ENCODE results near the gene ZNF341.

The ZNF341 gene

GRCh38 chr20:33767777-33768138 is 36.0 kb downstream of the ZNF341 start:
- Histone ChIP-seq H3K36me3 (ENCODE audit: low read depth) (no peaks in the 10 kb centered on the region), H3K4me1 (ENCODE audit: insufficient read depth, poor library complexity, severe bottlenecking) (no peaks in the 10 kb centered on the region), H3K9me3 (ENCODE audit: severe bottlenecking) (no peaks in the 10 kb centered on the region), H3K27ac (ENCODE audit: poor library complexity, severe bottlenecking) (no peak overlapping the region), H3K4me3 (ENCODE audit: severe bottlenecking) (no peak overlapping the region), H3K27me3 (ENCODE audit: insufficient read depth, poor library complexity, severe bottlenecking) (no peaks in the 10 kb centered on the region)
- DNase-seq (ENCODE audit: low spot score) (no peak), ATAC-seq (ENCODE audit: low read depth) (no peak)
- TF ChIP-seq CTCF (IDR thresholded peaks at IDR 0.05; ENCODE audit: poor library complexity, severe bottlenecking), result no peak

GRCh38 chr20:33769043-33769442 is 37.2 kb downstream of the ZNF341 start:
- Histone ChIP-seq H3K4me1 (ENCODE audit: insufficient read depth, poor library complexity, severe bottlenecking) (no peaks in the 10 kb centered on the region), H3K27ac (ENCODE audit: poor library complexity, severe bottlenecking) (no peak overlapping the region), H3K27me3 (ENCODE audit: insufficient read depth, poor library complexity, severe bottlenecking) (no peaks in the 10 kb centered on the region), H3K9me3 (ENCODE audit: severe bottlenecking) (no peaks in the 10 kb centered on the region), H3K4me3 (ENCODE audit: severe bottlenecking) (no peak overlapping the region), H3K36me3 (ENCODE audit: low read depth) (no peaks in the 10 kb centered on the region)
- DNase-seq (ENCODE audit: low spot score) (no peak), ATAC-seq (ENCODE audit: low read depth) (no peak)
- no peak for TF ChIP-seq CTCF (IDR thresholded peaks at IDR 0.05; ENCODE audit: poor library complexity, severe bottlenecking)

GRCh38 chr20:33770005-33770404 is 38.2 kb downstream of the ZNF341 start:
- DNase-seq (ENCODE audit: low spot score), result no peak
- no peaks in the 10 kb centered on the region for H3K36me3 ChIP-seq (ENCODE audit: low read depth)
- no peak overlapping the region for H3K4me3 ChIP-seq (ENCODE audit: severe bottlenecking)
- H3K27ac ChIP-seq (ENCODE audit: poor library complexity, severe bottlenecking), result no peak overlapping the region
- H3K9me3 ChIP-seq (ENCODE audit: severe bottlenecking), result no peaks in the 10 kb centered on the region
- H3K4me1 ChIP-seq (ENCODE audit: insufficient read depth, poor library complexity, severe bottlenecking), result no peaks in the 10 kb centered on the region
- no peak; the same call in 2 of the 3 replicates for ATAC-seq (ENCODE audit: low read depth)
- no peaks in the 10 kb centered on the region for H3K27me3 ChIP-seq (ENCODE audit: insufficient read depth, poor library complexity, severe bottlenecking)
- no peak for TF ChIP-seq CTCF (IDR thresholded peaks at IDR 0.05; ENCODE audit: poor library complexity, severe bottlenecking)

- no peak for ATAC-seq (ENCODE audit: low read depth)
- Histone ChIP-seq H3K36me3 (ENCODE audit: low read depth) (no peaks in the 10 kb centered on the region), H3K27me3 (ENCODE audit: insufficient read depth, poor library complexity, severe bottlenecking) (no peaks in the 10 kb centered on the region), H3K9me3 (ENCODE audit: severe bottlenecking) (no peaks in the 10 kb centered on the region), H3K4me1 (ENCODE audit: insufficient read depth, poor library complexity, severe bottlenecking) (no peaks in the 10 kb centered on the region), H3K4me3 (ENCODE audit: severe bottlenecking) (no peak overlapping the region), H3K27ac (ENCODE audit: poor library complexity, severe bottlenecking) (no peak overlapping the region)
- no peak for DNase-seq (ENCODE audit: low spot score)
- no peak for TF ChIP-seq CTCF (IDR thresholded peaks at IDR 0.05; ENCODE audit: poor library complexity, severe bottlenecking)
Measured at GRCh38 chr20:33771938-33772337, 40.1 kb downstream of the ZNF341 start.

- TF ChIP-seq CTCF (IDR thresholded peaks at IDR 0.05; ENCODE audit: poor library complexity, severe bottlenecking), result no peak
- Histone ChIP-seq H3K9me3 (ENCODE audit: severe bottlenecking) (no peaks in the 10 kb centered on the region), H3K27ac (ENCODE audit: poor library complexity, severe bottlenecking) (no peak overlapping the region), H3K4me3 (ENCODE audit: severe bottlenecking) (no peak overlapping the region), H3K36me3 (ENCODE audit: low read depth) (no peaks in the 10 kb centered on the region), H3K4me1 (ENCODE audit: insufficient read depth, poor library complexity, severe bottlenecking) (no peaks in the 10 kb centered on the region), H3K27me3 (ENCODE audit: insufficient read depth, poor library complexity, severe bottlenecking) (no peaks in the 10 kb centered on the region)
- DNase-seq (ENCODE audit: low spot score), result no peak
- ATAC-seq (ENCODE audit: low read depth), result no peak
Measured at GRCh38 chr20:33772439-33772838, 40.6 kb downstream of the ZNF341 start.

All from RWPE2 (cell line).